Neural cell (in vitro differentiated cells): ENCODE measurements around the gene EMC9. TPM values are rescaled to one million over a fixed set of nuclear protein-coding genes. Genes with fewer than 3 reads are reported as not detected.

ENCODE experiments used
- H2AFZ ChIP-seq: fragments of 200-600, 300-800 bp; sonication (generic), shearing (Covaris generic); 2 replicates; pipeline ENCODE4 v1.6.0; 2014; ENCODE audit warnings: low read depth, mild to moderate bottlenecking, antibody characterized with exemption, low read length, moderate library complexity
- H3F3A ChIP-seq: fragments of 200-600 bp; shearing (Covaris generic); 2 replicates; pipeline ENCODE4 v1.6.1; 2016; ENCODE audit warnings: mild to moderate bottlenecking, moderate library complexity, mixed read lengths, antibody characterized with exemption, low read length; ENCODE audit not compliant: insufficient read depth, poor library complexity, severe bottlenecking
- H3K27ac ChIP-seq: fragments of 200-600, 300-800 bp; sonication (generic), shearing (Covaris generic); 2 replicates; pipeline ENCODE4 v1.5.1; 2014; ENCODE audit warnings: mild to moderate bottlenecking, low read length, moderate library complexity
- H3K27me3 ChIP-seq: fragments of 300-800, 200-600 bp; sonication (generic), shearing (Covaris generic); 2 replicates; pipeline ENCODE4 v1.6.0; 2014; ENCODE audit warnings: mild to moderate bottlenecking, low read depth, low read length, moderate library complexity; ENCODE audit not compliant: insufficient read depth
- H3K36me3 ChIP-seq: fragments of 300-800, 200-600 bp; sonication (generic), shearing (Covaris generic); 2 replicates; pipeline ENCODE4 v1.5.1; 2014; ENCODE audit warnings: mild to moderate bottlenecking, antibody characterized with exemption, low read length, moderate library complexity; ENCODE audit not compliant: insufficient read depth
- H3K4me2 ChIP-seq: fragments of 300-800, 200-600 bp; sonication (generic), shearing (Covaris generic); 2 replicates; pipeline ENCODE4 v1.6.0; 2014; ENCODE audit warnings: mild to moderate bottlenecking, low read length
- H3K4me3 ChIP-seq: fragments of 300-800, 200-600 bp; sonication (generic), shearing (Covaris generic); 2 replicates; pipeline ENCODE4 v1.5.1; 2014; ENCODE audit warnings: mild to moderate bottlenecking, low read length, moderate library complexity
- H3K79me2 ChIP-seq: fragments of 200-600 bp; shearing (Covaris generic); replicated peaks from 2 replicates; pipeline ENCODE4 v1.6.0; 2014; ENCODE audit warnings: mild to moderate bottlenecking, low read length, moderate library complexity; ENCODE audit not compliant: insufficient read depth
- H3K9ac ChIP-seq: fragments of 300-800, 200-600 bp; sonication (generic), shearing (Covaris generic); 2 replicates; pipeline ENCODE4 v1.6.1; 2016; ENCODE audit warnings: mild to moderate bottlenecking, low read length, mixed read lengths
- H3K9me2 ChIP-seq: fragments of 200-600 bp; shearing (Covaris generic); 2 replicates; pipeline ENCODE4 v1.6.1; 2016; ENCODE audit warnings: mild to moderate bottlenecking, low read length, mixed read lengths; ENCODE audit not compliant: insufficient read depth
- H3K9me3 ChIP-seq: fragments of 200-600, 300-800 bp; sonication (generic), shearing (Covaris generic); 2 replicates; pipeline ENCODE4 v1.6.1; 2016; ENCODE audit warnings: mild to moderate bottlenecking, mixed run types, low read length, moderate library complexity, mixed read lengths
- H4K20me1 ChIP-seq: fragments of 200-600 bp; shearing (Covaris generic); 2 replicates; pipeline ENCODE4 v1.6.1; 2016; ENCODE audit warnings: mild to moderate bottlenecking, mixed run types; ENCODE audit not compliant: insufficient read depth
- EP300 ChIP-seq: fragments of 450-650 bp; conservative IDR thresholded peaks from 2 replicates; pipeline ENCODE4 v1.6.1; 2014; ENCODE audit warnings: antibody characterized with exemption, mild to moderate bottlenecking, moderate library complexity; ENCODE audit not compliant: poor library complexity, severe bottlenecking
- MXI1 ChIP-seq: fragments of 450-650 bp; conservative IDR thresholded peaks from 2 replicates; pipeline ENCODE4 v1.6.1; 2014; ENCODE audit warnings: antibody characterized with exemption, mild to moderate bottlenecking; ENCODE audit not compliant: poor library complexity, severe bottlenecking
- POLR2AphosphoS5 ChIP-seq: IDR thresholded peaks from 2 replicates; pipeline ENCODE4 v1.6.1; 2012
- RAD21 ChIP-seq: fragments of 450-650 bp; conservative IDR thresholded peaks from 2 replicates; pipeline ENCODE4 v1.6.1; 2014; ENCODE audit warnings: antibody characterized with exemption, mild to moderate bottlenecking, moderate library complexity
- REST ChIP-seq: IDR thresholded peaks from 2 replicates; pipeline ENCODE4 v1.6.1; 2012; ENCODE audit warnings: borderline replicate concordance
- SMC3 ChIP-seq: fragments of 450-650 bp; conservative IDR thresholded peaks from 2 replicates; pipeline ENCODE4 v1.6.1; 2014; ENCODE audit warnings: antibody characterized with exemption, mild to moderate bottlenecking, moderate library complexity; ENCODE audit not compliant: poor library complexity
- TAF1 ChIP-seq: IDR thresholded peaks from 2 replicates; pipeline ENCODE4 v1.6.1; 2012; ENCODE audit warnings: low read depth
- polyA plus RNA-seq: library from polyadenylated mRNA; depleted of rRNA; stranded (reverse); fragments of >200 nt; gene quantifications from 2 replicates; pipeline ENCODE4 v1.2.3, GENCODE V29; 2014
- TF ChIP-seq, protein P1 (sequence below): fragments of 450-650 bp; IDR thresholded peaks from 2 replicates; pipeline ENCODE4 v1.5.1; 2014; ENCODE audit warnings: antibody characterized with exemption, mild to moderate bottlenecking, moderate library complexity; ENCODE audit not compliant: poor library complexity, severe bottlenecking

Gene EMC9
- polyA plus RNA-seq, 1 donor from 2014 or later, result 45.1 TPM

DNA sequence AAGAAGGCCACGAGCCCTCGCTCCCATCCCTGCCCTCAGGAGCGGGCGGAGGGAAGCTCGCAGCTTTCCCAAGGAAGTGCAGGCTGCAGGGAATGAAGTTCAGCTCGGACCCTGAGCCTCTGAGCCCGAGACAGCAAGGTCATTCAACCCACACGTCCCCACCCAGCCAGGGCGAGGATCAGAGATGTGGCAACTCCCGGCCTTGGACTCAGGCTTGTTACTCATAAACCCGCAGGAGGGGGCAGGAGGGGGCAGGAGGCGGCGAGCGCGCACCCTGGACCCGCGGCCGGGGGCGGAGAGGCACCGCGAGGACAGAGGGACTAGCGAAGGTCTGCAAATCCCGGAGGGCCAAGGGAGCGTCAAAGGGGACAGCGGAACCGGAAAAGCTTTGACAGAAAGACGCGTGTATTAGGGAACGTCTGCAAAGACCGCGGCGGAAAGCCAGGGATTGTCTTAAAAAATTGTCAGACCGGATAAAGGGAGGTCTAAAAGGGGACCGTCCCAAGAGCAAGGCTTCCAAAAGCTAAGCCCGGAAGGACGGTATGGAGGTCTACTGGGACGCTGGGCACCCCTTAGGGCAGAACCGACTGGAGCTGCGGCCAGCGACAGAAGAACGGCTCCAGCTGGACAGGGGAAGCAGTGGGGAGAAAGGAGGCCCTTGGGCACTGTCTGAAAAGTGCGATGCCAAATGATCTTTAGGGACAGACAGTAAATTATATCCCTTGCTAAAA lies 27.4 kb downstream of the EMC9 start:
- Histone ChIP-seq H3K9ac (peak overlapping the region; percentile 98), H3K79me2 (peaks cover 10% of the 10 kb centered on the region), H2AFZ (peak overlapping the region; percentile 99), H3K27me3 (no peaks in the 10 kb centered on the region), H3K4me3 (peak overlapping the region; percentile 89), H3F3A (no peaks in the 10 kb centered on the region), H3K9me3 (no peaks in the 10 kb centered on the region), H3K36me3 (no peaks in the 10 kb centered on the region), H3K9me2 (no peaks in the 10 kb centered on the region), H3K27ac (peak overlapping the region; percentile 100), H3K4me2 (peak overlapping the region; percentile 84), H4K20me1 (no peaks in the 10 kb centered on the region)
- peak; percentile 34 for TF ChIP-seq RAD21
- peak; percentile 85 for TF ChIP-seq POLR2AphosphoS5
- TF ChIP-seq REST, result peak; percentile 17
- TF ChIP-seq MXI1, result no peak
- TF ChIP-seq, protein P1, sequence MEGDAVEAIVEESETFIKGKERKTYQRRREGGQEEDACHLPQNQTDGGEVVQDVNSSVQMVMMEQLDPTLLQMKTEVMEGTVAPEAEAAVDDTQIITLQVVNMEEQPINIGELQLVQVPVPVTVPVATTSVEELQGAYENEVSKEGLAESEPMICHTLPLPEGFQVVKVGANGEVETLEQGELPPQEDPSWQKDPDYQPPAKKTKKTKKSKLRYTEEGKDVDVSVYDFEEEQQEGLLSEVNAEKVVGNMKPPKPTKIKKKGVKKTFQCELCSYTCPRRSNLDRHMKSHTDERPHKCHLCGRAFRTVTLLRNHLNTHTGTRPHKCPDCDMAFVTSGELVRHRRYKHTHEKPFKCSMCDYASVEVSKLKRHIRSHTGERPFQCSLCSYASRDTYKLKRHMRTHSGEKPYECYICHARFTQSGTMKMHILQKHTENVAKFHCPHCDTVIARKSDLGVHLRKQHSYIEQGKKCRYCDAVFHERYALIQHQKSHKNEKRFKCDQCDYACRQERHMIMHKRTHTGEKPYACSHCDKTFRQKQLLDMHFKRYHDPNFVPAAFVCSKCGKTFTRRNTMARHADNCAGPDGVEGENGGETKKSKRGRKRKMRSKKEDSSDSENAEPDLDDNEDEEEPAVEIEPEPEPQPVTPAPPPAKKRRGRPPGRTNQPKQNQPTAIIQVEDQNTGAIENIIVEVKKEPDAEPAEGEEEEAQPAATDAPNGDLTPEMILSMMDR, result peak; percentile 7
- TF ChIP-seq EP300, result no peak
- peak; percentile 52 for TF ChIP-seq TAF1
- peak; percentile 36 for TF ChIP-seq SMC3

DNA sequence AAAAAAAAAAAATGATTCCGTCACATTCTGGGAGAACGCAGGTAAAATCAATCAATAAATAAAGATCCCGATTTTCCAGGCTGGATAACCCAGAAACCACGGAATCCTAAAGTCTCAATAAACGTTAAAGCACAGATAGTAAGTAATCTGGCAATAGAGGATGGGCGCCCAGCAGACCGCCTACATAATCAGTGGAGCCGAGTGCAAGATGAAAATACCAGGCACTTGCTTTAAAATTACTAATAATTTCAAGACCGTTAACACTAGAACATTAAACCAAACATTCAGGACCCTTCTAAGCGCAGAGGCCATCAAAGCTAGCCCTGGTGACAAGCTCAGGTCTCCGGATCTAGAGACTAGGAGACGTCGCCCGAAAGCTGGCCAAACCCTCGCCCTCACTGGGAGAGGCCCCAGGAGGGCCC lies 28.0 kb downstream of the EMC9 start:
- Histone ChIP-seq H3F3A (no peaks in the 10 kb centered on the region), H3K36me3 (no peaks in the 10 kb centered on the region), H3K27ac (peak overlapping the region; percentile 100), H2AFZ (peak overlapping the region; percentile 99), H3K79me2 (peaks cover 10% of the 10 kb centered on the region), H3K9me2 (no peaks in the 10 kb centered on the region), H3K4me2 (peak overlapping the region; percentile 84), H3K4me3 (peak overlapping the region; percentile 89), H4K20me1 (no peaks in the 10 kb centered on the region), H3K9me3 (no peaks in the 10 kb centered on the region), H3K9ac (peak overlapping the region; percentile 98), H3K27me3 (no peaks in the 10 kb centered on the region)
- TF ChIP-seq SMC3 (no peak), EP300 (no peak), RAD21 (no peak), TAF1 (no peak), MXI1 (no peak), POLR2AphosphoS5 (no peak)
- TF ChIP-seq, protein P1, result no peak
